Colonic mucosa (tissue), 4 donors: ENCODE data around the gene ATXN7. TPM values are rescaled to one million over a fixed set of nuclear protein-coding genes. Genes with fewer than 3 reads are reported as not detected.

ENCODE experiments used
- DNase-seq: peaks from one replicate; pipeline ENCODE4 v3.0.0-alpha.2; 2020
- H3K27ac ChIP-seq: fragments of 200-600 bp; one replicate; pipeline ENCODE4 v1.8.0; 2021
- H3K27me3 ChIP-seq: fragments of 200-600 bp; one replicate; pipeline ENCODE4 v1.8.0; 2021
- H3K36me3 ChIP-seq: fragments of 200-600 bp; one replicate; pipeline ENCODE4 v1.8.0; 2021
- H3K4me1 ChIP-seq: fragments of 200-600 bp; one replicate; pipeline ENCODE4 v1.8.0; 2021; ENCODE audit warnings: mild to moderate bottlenecking
- H3K4me3 ChIP-seq: fragments of 200-600 bp; one replicate; pipeline ENCODE4 v1.8.0; 2021
- H3K9ac ChIP-seq, 2 donors: one replicate each; pipeline ENCODE4 v1.7.0; 2013; ENCODE audit warnings: control low read depth in 2 of 2, low read depth in 2 of 2, low read length in 2 of 2
- H3K9me3 ChIP-seq: fragments of 200-600 bp; one replicate; pipeline ENCODE4 v1.8.0; 2021
- intact Hi-C: fragments of 100-400 bp; cut with DNase I; formaldehyde crosslinking; loops from one replicate; pipeline ENCODE4 v1.14.1; 2022
- total RNA-seq, 2 donors: library from RNA; stranded (reverse); fragmentation: NEBNext Ultra II Directional in 1 of 2; extraction: Animal tissue kit (Norgen Biotek cat#: 25700) in 1 of 2; gene quantifications; one replicate each; pipeline ENCODE4 v1.2.1, GENCODE V29; 2021
- TF ChIP-seq, protein P1 (sequence below): fragments of 200-600 bp; IDR thresholded peaks from one replicate; pipeline ENCODE4 v1.8.0; 2022; ENCODE audit warnings: antibody characterized with exemption, mild to moderate bottlenecking
- donor health status: healthy.
- donor health status: DM: no; HTN: no; CAD: no.
- donor health status: DM: no; HTN: no; CAD: no.

ATXN7 gene
- total RNA-seq, 2 donors from 2014 or later = 22.9 to 31.6 TPM

DNA sequence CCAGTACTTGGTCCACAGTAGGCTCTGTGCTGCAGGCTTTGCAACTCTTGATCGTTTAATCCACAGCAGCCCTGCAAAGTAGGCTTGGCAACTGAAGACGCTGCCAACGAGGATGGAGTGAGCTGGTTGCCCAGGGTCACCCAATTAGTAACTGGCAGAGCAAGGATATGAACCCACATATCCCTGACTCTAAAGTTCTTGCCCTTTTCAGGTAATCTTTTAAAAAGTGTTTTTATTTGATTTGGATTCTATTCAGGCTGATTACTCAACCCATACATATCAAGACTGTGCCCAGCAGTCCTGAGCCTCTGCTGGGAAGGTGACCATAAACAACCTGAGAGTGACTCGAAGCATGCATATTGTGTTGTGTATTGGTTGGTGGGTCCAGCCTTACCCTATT, 109.3 kb downstream of the ATXN7 start:
- DNase-seq = no peak
- peaks cover 12% of the 10 kb centered on the region for H3K4me1 ChIP-seq

DNA sequence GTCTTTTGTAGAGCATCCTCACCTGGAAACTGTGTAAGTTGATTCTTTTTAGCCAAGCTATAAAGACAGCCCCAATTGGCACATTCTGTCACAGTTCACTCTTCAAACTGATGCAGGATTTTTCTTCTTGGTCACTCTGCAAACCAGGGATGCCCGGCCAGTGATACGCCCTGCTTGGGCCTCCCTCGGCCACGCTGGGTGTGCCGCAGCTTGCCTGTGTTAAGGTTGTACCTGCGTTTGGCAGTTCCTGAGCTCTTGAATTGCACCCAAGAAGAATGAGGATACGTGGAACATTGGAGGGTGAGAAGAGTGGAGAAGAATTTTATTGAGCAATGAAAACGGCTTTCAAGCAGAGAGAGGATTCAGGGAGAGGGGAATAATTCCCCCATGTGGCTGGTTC, 109.7 kb downstream of the ATXN7 start:
- Histone ChIP-seq H3K9me3 (no peaks in the 10 kb centered on the region), H3K9ac (no peak overlapping the region), H3K4me1 (peaks cover 12% of the 10 kb centered on the region), H3K27ac (no peak overlapping the region), H3K27me3 (no peaks in the 10 kb centered on the region), H3K4me3 (no peak overlapping the region), H3K36me3 (no peaks in the 10 kb centered on the region)
- intact Hi-C loops = no loop called here
- TF ChIP-seq, protein P1, sequence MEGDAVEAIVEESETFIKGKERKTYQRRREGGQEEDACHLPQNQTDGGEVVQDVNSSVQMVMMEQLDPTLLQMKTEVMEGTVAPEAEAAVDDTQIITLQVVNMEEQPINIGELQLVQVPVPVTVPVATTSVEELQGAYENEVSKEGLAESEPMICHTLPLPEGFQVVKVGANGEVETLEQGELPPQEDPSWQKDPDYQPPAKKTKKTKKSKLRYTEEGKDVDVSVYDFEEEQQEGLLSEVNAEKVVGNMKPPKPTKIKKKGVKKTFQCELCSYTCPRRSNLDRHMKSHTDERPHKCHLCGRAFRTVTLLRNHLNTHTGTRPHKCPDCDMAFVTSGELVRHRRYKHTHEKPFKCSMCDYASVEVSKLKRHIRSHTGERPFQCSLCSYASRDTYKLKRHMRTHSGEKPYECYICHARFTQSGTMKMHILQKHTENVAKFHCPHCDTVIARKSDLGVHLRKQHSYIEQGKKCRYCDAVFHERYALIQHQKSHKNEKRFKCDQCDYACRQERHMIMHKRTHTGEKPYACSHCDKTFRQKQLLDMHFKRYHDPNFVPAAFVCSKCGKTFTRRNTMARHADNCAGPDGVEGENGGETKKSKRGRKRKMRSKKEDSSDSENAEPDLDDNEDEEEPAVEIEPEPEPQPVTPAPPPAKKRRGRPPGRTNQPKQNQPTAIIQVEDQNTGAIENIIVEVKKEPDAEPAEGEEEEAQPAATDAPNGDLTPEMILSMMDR = no peak
- no peak for DNase-seq

More for the DNA sequence above, 109.3 kb downstream of the ATXN7 start:
- intact Hi-C loops = no loop called here
- Histone ChIP-seq H3K36me3 (no peaks in the 10 kb centered on the region), H3K27me3 (no peaks in the 10 kb centered on the region), H3K27ac (no peak overlapping the region), H3K4me3 (no peak overlapping the region), H3K9ac (no peak overlapping the region), H3K9me3 (no peaks in the 10 kb centered on the region)
- TF ChIP-seq, protein P1 = no peak

DNA sequence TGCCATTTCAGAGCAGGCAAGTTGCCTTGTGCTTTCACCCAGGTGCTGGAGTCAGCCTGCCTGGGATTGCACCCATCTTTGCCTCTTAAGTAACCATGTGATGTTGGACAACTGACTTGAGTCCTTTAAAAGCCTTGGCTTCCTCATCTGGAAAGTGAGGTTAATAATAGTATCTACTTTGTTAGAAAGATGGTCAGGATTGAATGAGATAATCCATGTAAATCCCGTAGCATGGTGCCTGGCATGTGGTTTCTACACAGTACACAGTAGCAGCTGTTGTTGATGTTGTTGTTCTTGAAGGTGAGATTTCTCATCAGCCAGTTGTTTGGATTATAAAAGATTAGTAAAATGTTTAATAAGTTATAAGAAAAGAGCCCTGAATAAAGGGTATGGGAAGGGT, 110.8 kb downstream of the ATXN7 start:
- no peaks in the 10 kb centered on the region for H3K27me3 ChIP-seq
- H3K4me3 ChIP-seq = no peak overlapping the region
- TF ChIP-seq, protein P1 = no peak
- peaks cover 12% of the 10 kb centered on the region for H3K4me1 ChIP-seq
- no peaks in the 10 kb centered on the region for H3K36me3 ChIP-seq
- intact Hi-C loops = no loop called here
- H3K27ac ChIP-seq = no peak overlapping the region
- no peaks in the 10 kb centered on the region for H3K9me3 ChIP-seq
- H3K9ac ChIP-seq = no peak overlapping the region
- no peak for DNase-seq

DNA sequence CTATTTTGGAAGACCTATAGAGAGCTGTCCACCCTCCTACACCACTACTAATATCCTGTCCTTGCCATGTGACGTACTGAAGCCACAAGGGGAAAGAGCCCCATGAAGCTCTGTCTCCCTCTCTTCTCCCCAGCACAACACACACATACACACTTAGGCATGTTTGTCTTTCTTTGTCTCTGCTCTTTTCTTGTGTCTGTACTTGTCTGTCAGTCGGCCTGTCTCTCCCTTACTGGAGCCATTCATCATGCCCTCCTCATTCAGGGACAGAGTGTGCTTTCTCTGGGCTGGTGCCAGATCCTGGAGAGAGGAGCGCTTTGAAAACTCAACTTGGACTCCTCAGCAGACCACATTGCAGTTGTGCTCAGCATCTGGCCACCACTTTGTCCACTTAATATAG, 112.1 kb downstream of the ATXN7 start:
- no peak overlapping the region for H3K27ac ChIP-seq

GRCh38 chr3:63976161-63976871, 112.6 kb downstream of the ATXN7 start:
- H3K9me3 ChIP-seq = no peaks in the 10 kb centered on the region
- H3K4me1 ChIP-seq = no peaks in the 10 kb centered on the region
- no peak overlapping the region for H3K9ac ChIP-seq
- no peak overlapping the region for H3K27ac ChIP-seq
- no peaks in the 10 kb centered on the region for H3K27me3 ChIP-seq
- intact Hi-C loops = no loop called here
- no peaks in the 10 kb centered on the region for H3K36me3 ChIP-seq
- H3K4me3 ChIP-seq = no peak overlapping the region
- DNase-seq = no peak
- TF ChIP-seq, protein P1 = no peak

More for the DNA sequence above, 112.1 kb downstream of the ATXN7 start:
- no peaks in the 10 kb centered on the region for H3K9me3 ChIP-seq
- intact Hi-C loops = no loop called here
- no peaks in the 10 kb centered on the region for H3K36me3 ChIP-seq
- no peak overlapping the region for H3K4me3 ChIP-seq
- no peaks in the 10 kb centered on the region for H3K27me3 ChIP-seq
- H3K9ac ChIP-seq = no peak overlapping the region
- DNase-seq = no peak
- peaks cover 5% of the 10 kb centered on the region for H3K4me1 ChIP-seq
- TF ChIP-seq, protein P1 = no peak
